Measurements from ENCODE around the gene KANK4.
"Not testable (repeated sequence)": the region's sequence is repeated elsewhere in the genome, so short reads cannot be mapped to it uniquely, and the experiment has no call there.

The KANK4 gene

DNA sequence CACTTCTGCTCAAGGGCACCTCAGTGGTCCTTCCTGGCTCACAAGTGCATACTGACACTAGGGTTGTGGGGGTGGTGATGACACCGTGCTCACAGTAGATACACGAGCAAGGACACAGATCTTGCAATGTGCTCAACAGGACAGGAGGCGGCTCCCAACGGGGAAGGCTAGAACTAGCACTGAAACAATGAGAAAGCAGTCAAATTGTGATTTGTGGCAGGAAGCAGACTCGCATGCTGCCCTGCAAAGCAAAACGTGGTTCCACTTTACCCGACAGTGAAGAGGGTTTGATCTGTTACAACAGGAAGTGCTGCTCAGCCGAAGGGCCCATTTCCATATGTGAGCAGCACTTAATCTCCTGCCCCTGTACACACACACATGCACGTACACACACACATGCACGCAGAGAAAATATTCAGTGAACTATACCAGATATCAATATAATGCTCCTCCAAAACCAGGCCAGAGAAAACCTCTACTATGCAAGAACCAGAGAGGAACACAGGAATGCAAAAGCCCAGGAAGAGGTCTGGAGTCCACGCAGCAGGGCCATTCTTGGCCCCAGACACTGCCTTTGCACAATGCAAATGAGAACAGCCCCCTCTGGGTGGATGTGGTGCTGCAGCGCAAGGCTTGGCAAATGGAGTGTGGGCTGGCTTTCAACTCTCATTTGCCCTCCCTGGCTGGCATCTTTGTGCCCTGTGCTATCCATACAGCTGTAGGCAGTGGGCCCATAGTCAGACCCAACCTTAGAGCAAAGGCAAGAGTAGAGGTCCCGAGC, 47.1 kb downstream of the KANK4 start:
- DNase-seq (ENCODE audit: low spot score), result peak; percentile 72

DNA sequence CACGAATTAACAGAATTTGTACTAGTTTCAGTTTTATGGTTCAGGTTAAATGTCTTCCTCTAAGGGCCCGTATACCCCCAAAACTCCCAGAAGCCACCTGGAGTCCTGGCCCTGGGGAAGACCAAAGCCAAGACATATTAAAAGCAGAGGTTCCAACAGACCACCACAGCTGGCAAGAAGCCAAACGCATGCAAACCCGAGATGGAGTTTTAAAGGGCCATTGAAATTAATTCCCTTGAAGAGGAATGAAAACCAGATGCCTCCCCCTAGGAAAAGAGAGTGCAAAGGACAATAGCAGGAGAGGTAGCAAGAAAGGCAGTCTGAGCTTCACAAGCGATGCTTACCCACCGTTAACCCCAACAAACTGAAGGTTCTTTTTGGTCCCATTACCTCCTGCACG, 48.1 kb downstream of the KANK4 start:
- no peak for DNase-seq (ENCODE audit: low spot score)

DNA sequence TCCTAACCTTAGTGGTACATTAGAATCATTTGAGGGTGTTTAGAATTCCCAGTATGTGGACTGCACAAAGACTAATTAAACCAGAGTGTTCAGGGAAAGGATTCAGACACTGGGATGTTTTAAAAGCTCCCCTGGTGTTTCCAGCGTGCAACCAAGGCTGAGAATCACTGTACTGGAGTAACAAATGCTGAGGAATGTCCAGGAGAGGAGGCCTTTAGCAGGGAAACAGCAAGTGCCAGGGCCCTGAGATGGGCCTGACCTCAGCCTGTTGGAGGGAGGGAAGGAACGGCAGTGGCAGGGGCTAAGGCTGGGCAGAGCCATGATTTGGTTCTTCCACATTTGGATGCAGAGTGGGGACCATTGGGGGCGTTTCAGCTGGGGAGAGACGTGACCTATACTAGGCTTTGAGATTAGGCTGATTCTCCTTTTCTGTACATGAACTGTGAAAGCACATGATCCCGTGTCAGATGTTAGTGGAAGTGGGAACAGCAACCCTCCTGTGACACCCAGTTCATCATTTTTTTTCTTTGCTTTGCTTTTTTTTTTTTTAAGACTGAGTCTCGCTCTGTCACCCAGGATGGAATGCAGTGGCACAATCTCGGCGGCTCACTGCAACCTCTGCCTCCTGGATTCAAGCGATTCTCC, 49.3 kb downstream of the KANK4 start:
- peak; percentile 32 for DNase-seq (ENCODE audit: low spot score)

DNA sequence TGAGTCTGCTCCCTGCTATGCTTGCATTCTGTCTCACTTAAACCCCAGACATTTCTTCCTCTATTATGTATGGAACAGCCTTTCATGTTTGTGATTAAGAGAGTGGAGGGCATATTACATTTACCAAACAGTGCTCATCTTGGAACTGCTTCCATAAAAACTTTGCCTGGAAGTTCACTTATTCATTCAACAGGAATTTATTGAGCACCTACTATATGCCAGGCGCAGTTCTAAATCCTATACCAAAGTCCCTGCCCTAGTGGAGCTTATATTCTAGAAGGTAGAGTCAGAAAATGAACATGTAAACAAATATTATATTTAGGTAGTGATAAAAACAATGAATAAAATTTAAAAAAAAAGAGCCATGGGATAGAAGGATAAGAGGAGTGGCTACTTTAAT, 49.8 kb downstream of the KANK4 start:
- DNase-seq (ENCODE audit: low spot score), result no peak

DNA sequence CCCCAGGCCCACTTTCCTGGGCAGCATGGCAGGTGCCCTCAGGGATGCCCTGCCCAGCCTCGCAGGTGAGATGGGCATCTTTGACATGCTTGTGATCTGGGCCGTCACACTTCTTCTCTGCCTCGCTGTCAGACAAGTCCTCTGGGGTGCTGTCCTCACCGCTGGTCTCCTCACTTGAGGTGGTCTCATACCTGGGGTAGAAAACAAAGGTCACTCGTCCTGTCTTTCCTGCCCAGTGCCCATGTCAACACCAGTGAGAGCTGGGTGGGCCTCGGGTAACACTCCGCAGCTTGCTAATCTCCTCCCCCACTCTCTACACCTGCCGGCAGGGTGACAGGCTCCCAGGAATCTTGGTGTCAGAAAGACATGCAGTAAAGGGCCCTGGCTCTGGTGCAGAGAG, 50.9 kb downstream of the KANK4 start:
- no peak for DNase-seq (ENCODE audit: low spot score)

DNA sequence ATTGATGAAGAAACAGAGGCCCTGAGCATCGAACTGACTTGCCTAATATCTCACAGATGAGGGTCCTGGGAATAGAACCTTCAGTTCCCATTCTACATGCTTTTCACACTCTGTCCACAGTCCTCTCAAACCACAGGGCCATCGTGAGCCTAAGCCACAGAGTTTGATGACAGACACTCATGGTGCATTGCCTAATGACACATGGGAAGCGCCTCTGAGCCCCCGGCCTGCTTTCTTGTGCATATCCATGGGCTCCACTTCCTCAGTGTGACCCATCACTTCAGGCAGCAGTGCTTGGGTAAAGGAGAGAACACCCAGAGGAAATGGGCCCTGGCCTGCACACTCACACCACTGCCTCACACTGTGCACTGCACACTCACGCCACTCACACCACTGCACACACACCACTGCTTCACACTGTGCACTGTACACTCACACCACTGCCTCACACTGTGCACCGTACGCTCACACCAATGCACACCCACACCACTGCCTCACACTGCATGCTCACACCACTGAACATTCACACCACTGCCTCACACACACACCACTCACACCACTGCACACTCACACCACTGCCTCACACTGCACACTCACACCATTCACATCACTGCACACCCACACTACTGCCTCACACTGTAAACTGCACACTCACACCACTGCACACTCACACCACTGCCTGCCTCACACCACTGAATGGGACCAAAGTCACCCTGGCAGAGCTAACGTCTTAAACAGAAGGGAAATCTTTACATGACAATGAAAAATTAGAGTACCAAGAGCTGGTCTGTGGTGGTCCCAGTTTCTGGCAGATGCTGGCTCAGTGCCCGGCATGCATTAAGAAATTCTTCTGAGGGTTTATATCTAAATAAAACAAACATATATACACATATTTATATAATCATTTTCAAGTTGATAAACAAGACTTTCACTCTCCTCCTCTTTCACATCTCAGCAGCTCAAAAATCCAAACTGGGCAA, 53.0 kb downstream of the KANK4 start:
- DNase-seq (ENCODE audit: low spot score), result no peak

- no peak for DNase-seq (ENCODE audit: low spot score)
Measured at GRCh38 chr1:62263814-62264353, 55.4 kb downstream of the KANK4 start.

DNA sequence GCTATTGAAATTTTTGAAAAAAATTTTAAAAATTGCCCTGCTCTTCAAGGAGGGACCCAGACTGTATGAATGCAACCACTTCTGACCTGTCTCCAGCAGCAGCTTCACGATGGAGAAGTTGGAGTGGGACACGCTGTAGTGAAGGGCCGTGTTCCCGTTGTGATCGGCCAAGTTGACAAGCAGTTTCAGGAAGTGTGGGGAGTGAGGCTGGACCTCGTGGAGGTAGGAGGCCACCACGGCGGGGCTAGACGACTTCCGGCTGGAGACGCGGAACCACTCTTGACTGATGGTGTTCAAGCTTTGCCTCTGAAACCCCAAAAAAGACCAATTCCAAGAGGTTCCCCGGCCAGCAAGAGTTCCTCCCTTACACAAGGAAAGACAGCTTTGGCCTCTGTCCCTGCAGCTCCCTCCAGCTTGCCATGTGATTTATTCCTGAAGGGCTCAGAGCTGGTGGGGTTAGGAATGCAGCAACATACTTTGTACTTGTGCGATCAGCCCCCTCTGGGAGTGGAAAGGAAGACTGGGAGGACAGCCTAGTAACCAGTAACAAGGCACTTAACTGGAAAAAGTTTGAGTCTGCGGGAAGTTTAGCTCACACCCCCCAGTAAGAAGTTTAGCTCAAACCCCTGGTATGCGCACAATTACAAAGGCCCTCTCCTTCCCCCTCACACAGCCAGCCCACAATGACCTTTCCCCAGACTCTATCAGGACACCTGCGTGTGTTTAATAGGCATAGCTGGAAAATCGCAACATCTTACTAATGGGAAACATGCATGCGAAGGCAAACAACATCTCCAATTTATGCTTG, 56.0 kb downstream of the KANK4 start:
- DNase-seq (ENCODE audit: low spot score), result no peak

- DNase-seq (ENCODE audit: low spot score), result no peak
Measured at GRCh38 chr1:62260688-62261087, 58.5 kb downstream of the KANK4 start.

DNA sequence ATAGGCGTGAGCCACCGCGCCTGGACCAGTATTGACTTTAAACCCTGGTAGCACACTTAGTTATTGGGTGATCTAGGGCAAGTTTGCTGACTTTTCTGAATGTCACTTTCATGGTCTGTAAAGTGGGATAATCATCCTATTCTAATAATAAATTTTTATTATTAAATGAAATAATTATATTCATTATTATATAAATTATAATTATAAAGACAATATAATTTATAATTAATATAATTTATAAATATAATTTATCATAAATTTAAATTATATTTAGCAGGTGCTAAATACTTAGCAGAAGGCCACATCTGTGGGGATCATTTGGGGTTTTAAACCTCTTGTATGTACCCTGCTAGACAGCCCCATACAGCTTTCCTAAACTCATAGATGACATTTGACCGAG, 59.7 kb downstream of the KANK4 start:
- no peak for DNase-seq (ENCODE audit: low spot score)

- DNase-seq (ENCODE audit: low spot score), result no peak
Measured at GRCh38 chr1:62250126-62250726, 69.0 kb downstream of the KANK4 start.

- DNase-seq (ENCODE audit: low spot score), result no peak
Measured at GRCh38 chr1:62247391-62248168, 71.7 kb downstream of the KANK4 start.

DNA sequence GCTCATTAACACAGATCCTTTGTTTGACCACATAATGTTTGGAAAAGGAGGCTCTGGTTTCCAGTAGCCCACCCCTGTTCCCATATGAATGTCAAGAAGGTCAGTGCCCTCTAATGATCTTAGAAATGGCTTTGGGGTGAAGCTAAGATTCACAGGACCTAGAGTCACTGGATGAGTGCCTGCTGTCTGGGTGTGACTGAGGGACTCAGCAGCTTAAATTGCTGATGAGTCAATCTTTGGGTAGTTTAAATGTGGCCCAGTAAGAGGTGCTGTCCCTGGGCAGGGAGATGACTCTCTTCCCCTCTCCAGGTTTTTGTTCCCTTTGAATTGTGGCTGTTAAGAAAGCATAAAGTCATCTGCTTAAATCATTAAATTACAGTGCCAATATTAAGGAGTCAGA, 74.0 kb downstream of the KANK4 start:
- DNase-seq (ENCODE audit: low spot score), result peak; percentile 77

DNA sequence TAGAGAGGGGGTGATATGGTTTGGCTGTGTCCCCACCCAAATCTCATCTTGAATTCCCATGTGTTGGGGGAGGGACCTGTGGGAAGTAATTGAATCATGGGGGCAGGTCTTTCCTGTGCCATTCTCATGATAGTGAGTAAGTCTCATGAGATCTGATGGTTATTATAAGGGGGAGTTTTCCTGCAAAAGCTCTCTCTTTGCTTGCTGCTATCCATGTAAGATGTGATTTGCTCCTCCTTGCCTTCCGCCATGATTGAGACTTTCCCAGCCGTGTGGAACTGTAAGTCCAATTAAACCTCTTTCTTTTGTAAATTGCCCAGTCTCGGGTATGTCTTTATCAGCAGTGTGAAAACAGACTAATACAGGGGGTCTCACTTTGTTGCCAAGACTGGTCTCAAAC, 74.9 kb downstream of the KANK4 start:
- not testable (repeated sequence) for DNase-seq (ENCODE audit: low spot score)

GRCh38 chr1:62241371-62242131, 77.7 kb downstream of the KANK4 start:
- no peak for DNase-seq (ENCODE audit: low spot score)

GRCh38 chr1:62240651-62241370, 78.4 kb downstream of the KANK4 start:
- DNase-seq (ENCODE audit: low spot score), result no peak

- not testable (repeated sequence) for DNase-seq (ENCODE audit: low spot score)
Measured at GRCh38 chr1:62239652-62240403, 79.4 kb downstream of the KANK4 start.

DNA sequence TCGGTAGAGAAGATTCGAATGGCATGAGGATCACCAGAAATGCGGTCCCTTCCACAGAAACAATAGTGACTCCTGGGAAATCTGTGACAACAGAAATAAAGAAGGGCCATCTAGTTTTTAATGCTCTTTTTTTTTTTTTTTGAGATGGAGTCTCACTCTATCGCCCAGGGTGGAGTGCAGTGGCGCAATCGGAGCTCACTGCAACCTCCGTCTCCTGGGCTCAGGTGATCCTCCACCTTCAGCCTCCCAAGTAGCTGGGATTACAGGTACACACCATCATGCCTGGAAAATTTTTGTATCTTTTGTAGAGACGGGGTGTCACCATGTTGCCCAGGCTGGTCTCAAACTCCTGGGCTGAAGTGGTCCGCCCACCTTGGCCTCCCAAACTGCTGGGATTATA, 80.7 kb downstream of the KANK4 start:
- no peak for DNase-seq (ENCODE audit: low spot score)

Measured in AG08395 (cell line).